ENCODE measurements around the gene ANKMY1. TPM values are rescaled to one million over a fixed set of nuclear protein-coding genes. Genes with fewer than 3 reads are reported as not detected.

The ANKMY1 gene
- polyA plus RNA-seq, 1 donor: 9.7 TPM

GRCh38 chr2:240594511-240595380, 37.0 kb upstream of the ANKMY1 start:
- no peak for DNase-seq (ENCODE audit: low read depth)

DNA sequence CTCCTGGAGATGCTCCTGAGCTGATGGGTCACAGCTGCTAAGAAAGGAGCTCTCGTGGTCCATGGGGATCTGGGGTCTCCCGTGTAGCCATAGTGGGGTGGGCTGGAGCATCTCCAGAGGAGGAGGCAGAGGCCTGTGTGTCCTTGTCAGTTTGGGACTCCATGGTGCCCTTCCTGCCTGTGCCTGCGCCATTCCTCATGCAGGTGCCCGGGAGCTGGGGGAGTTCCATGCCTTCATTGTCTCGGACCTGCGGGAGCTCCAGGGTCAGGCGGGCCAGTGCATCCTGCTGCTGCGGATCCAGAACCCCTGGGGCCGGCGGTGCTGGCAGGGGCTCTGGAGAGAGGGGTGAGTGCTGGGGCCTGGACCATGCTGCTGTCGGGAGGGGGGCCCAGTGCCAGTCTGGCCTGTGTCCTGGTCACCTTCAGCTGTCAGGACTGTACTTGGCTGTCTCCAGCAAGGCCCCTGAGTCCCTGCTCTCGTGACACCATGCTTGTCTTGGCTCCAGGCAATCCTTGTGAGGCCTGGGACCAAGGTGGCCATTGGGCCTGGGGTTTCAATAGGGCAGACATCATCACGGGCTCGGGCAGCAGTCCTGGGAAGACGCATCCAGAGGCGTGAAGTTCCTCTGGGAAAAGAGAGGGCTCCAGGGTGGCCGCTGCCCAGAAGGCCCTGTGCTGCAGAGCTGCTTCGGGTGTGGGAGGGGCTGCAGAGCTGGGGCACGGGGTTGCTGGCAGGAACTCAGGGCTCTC, 36.1 kb upstream of the ANKMY1 start:
- no peak for DNase-seq (ENCODE audit: low read depth)

GRCh38 chr2:240593026-240593702, 35.4 kb upstream of the ANKMY1 start:
- DNase-seq (ENCODE audit: low read depth): no peak

GRCh38 chr2:240591784-240592183, 34.0 kb upstream of the ANKMY1 start:
- DNase-seq (ENCODE audit: low read depth): no peak

DNA sequence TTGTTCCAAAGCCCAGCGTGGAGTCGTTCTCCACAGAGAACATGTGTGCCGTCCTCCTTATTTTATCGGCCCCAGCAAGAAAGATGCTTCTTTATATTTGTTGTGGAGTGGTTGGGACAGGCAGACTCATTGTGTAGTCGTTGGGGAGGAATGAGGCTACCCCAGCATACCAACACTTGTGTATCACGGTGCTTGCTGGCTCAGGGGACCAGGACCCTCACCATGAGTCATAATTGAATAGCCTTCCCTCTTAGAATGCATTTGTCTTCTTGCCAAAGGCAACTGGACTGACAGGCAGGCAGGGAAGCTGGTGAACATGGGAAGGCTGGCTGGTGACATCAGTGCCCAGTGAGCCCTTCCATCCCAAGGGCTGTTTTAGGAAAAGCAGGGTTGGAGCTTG, 33.4 kb upstream of the ANKMY1 start:
- no peak for DNase-seq (ENCODE audit: low read depth)

DNA sequence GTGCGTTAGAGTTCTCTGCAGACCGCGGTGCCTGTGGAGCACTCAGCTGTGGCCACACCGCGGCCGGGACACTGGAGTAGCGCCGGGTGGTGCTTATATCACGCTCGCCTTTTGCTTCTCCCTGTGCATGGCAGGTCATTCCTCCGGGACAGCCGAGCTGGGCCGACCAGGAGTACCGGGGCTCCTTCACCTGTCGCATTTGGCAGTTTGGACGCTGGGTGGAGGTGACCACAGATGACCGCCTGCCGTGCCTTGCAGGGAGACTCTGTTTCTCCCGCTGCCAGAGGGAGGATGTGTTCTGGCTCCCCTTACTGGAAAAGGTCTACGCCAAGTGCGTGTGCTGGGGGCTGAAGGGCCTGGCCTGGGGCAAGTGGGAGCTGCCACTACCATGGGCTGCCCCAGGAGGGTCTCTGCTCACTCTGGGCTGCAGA, 32.9 kb upstream of the ANKMY1 start:
- no peak for DNase-seq (ENCODE audit: low read depth)

DNA sequence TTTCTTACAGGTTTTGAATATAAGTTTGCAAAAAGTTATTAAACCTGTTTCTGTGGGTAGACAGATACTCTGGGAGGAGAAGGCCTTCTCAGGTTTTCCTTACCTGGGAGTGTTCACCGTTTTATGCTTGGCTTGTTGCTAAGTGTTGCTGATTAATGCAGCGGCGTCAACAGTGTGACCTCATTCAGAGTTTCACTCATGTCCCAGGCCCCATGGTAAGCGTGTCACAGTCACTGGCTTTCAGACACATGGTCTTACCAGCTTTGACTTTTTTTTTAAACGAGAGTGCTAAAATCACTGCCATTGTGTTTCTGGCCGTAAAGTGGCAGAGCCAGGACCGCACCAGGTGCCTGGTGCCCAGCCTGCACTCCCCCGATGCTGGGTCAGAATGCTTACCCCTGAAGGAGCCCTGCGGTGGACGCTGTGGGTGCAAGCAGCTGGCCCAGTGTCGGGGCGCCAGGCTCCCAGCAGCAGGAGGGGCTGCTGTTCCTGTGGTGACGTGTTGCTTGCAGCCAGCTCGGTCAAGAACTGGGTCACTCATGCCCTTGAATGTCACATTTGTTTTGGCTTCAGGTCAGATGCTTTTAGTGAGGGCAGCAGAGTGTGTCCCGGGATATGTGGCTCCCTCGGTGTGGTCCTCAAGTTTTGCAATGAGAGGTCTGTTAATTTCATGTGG, 32.2 kb upstream of the ANKMY1 start:
- DNase-seq (ENCODE audit: low read depth): no peak

DNA sequence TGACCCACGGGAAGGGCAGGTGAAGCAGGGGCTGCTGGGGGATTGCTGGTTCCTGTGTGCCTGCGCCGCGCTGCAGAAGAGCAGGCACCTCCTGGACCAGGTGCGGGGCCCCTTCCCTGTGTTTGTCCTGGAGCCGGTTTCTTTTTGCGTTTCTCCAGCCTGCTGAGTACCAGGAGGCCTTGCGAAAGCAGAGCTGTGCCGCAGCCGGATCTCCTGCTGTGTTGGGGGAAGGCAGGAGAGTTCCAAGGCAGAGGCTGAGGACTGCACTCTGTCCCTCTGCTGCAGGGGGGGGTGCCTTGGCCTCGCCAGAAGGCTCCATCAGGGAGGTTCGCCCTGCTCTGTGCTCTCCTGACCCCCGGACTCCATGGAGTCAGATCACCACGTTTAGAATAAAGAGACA, 31.6 kb upstream of the ANKMY1 start:
- no peak for DNase-seq (ENCODE audit: low read depth)

DNA sequence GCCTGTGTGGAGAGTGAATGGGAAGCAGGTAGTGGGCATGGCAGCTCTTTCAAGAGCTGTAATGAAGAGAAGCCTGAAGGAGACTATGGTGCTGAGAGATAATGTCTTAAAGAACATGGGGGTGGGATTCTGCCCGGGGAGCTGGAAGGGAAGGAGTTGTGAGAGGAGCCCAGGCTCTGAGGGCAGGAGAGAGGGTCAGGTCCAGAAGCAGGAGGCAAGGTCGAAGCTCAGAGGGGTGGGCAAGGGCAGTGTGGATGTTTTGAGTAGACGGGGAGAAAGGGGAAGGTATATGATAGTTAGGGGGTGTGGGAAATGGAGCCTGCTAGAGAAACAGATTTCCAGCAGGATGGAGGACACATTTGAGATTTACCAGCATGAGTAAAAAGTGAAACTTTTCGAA, 30.9 kb upstream of the ANKMY1 start:
- DNase-seq (ENCODE audit: low read depth): no peak

DNA sequence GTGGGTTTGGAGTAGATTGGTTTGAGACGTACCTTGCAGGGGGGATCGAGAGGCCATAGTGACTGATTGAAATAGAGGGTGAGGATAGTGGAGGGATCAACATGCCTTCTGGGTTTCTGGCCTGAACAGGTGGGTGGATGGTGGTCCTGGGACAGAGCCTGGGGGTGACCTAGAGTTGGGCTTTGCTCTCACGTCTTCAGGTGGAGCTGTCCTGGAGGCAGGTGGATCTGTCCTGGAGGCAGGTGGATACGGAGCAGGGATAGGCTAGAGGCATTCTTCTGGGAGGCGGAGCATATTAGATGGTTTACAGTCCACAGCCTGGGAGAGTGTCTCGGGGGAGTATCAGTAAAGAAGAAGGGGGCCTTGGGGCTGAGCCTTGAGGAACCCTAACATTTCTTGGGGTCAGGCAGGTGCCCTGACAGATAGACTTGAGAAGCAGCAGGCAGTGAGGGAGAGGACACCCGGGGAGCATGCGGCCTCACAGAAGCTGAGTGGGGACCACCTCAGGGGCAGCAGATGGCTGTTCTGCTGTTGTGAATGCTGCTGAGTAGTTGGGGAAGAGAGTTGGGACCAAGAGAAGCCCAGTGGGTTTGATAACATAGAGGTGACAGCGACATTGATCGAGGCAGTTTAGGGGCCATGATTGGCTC, 30.3 kb upstream of the ANKMY1 start:
- DNase-seq (ENCODE audit: low read depth): no peak

DNA sequence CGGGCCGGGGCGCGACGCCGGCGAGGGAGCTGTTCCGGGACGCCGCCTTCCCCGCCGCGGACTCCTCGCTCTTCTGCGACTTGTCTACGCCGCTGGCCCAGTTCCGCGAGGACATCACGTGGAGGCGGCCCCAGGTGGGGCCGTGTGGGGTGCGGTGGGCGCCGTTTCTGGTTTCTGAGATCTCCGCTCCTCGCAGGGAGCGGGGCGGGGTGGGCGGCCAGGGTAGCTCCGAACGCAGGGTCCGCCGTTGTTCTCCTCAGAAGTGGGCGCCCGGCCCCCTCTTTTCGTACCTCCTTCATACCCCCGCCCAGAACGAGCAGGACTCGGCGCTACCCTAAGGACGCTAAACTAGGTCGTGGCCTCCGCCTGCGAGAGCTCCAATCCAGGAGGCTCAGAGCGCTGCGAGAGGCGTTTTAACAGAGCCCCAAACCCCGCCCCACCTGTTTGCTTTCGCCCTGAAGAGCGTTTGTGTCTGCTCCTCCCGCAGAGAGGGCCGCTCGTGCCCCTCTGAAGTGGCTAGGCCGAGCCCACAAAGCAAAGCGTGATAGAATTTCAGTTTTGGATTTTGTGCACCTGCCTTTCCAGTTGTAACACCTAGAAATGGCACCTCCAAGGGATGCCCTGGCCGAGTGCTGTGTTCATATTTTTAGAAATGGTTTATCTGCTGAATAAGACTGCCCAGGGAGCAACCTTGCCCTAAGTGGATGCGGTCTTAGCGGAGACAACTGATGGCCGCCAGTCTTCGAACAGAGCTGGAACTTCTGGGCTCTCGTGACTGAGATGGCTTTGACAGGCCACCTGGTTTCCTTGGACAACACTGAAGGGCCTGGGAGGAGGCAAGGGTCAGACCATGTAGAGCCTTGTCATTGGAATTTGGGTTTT, 29.4 kb upstream of the ANKMY1 start:
- no peak for DNase-seq (ENCODE audit: low read depth)

DNA sequence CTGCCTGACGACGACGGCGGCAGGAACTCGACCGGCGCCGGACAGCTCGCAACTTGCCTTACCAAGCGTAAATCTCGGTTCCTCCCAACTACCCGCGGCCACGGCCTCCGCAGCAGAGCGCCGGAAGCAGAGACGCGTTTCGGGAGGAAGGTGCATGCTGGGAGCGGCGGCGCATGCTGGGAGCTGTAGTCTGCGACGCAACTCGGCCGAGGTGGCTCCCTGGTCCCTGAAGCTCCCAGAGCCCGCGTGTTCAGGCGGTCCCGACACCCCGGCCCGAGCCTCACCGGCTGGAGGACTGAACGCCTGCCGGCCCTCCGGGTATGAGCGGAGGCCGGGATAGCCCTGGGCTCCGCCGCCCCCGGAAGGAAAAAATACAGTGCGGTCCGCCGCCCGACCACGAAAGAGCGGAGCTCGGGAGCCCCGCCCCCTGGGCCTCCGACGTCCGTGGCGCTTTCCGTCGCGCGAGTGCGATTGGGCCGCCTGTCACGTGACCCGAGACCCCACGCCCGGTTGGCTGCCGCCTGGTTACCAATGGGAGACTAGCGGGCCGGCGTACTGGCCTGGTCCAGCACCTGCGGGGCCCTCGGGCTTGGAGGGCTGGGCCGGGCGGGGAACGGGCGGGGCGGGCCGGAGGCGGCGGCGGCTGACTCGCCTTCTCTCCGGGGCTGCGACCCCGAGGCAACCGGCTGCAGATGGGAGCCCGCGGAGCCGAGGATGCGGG, 28.6 kb upstream of the ANKMY1 start, which contains the start of gene CAPN10:
Gene CAPN10 (plus strand): TSS at position 537 of the 721 bp plus-strand sequence. CDS start 178 bp downstream, at position 715.
- DNase-seq (ENCODE audit: low read depth): peak; percentile 89

DNA sequence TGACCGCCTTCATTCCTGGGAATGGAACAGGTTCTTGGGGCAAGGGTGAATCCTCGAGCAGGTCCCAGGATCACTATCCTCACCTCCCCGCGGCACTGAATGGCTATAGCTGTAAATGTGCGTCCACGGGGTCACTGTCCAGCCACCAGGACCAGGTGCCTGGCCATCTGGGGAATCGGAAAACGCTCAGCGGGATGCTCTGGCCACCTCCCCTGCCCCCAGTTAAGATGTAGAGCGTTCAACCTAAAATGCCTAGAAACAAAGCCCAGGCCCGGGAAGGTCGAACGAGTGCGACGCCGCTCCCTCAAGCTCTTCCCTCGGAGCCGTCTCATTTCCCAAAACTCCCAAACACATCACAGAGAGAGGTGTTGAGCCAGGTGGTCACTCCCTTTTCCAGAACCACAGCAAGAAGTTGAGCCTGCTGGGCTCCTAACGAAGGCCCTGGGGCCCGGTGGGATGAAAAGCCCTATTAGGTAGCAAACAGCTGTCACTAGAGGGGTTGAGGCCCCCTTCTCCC, 28.0 kb upstream of the ANKMY1 start:
- DNase-seq (ENCODE audit: low read depth): no peak

GRCh38 chr2:240585101-240585500, 27.3 kb upstream of the ANKMY1 start:
- no peak for DNase-seq (ENCODE audit: low read depth)

DNA sequence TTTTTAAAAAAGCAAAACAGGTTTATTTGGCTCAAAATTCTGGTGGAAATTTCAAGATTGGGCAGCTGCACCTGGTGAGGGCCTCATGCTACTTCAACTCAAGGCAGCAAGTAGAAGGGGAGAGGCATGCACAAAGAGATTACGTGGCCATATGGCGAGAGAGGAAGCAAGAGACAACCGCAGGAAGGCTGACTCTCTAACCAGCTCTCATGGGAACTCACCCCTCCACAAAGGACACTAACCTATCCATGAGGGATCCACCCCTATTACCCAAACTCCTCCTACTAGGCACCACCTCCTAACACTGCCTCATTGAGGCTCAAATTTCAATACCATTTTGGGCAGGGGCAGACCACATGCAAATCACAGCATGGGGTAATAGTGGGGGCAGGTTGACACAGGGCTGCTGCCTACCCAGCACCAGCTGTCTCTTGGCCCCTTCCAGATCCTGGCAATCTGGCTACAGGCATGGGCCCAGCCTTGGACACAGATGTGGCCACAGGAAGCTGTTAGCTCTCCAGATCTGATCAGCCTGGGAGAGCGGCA, 26.8 kb upstream of the ANKMY1 start:
- DNase-seq (ENCODE audit: low read depth): no peak

DNA sequence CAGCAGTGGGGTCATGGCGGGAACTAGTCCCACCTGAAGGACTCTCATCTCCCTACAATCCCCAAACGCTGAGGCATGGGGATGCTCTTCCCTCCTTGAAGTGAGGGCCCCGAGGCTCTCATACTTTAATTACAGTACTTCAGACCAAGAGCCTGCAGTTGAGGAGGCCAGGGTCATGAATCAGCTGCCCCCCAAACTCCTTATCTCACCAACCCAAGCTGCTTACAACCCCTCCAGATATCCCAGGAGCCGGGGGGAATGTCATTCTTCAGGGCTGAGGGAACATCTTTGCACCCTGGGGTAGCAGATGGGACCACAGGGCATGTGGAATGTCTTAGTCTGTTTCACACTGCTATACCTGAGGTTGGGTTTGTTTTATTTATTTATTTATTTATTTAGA, 26.0 kb upstream of the ANKMY1 start:
- no peak for DNase-seq (ENCODE audit: low read depth)

- no peak for DNase-seq (ENCODE audit: low read depth)
Observed at GRCh38 chr2:240582781-240583180, 25.0 kb upstream of the ANKMY1 start.

DNA sequence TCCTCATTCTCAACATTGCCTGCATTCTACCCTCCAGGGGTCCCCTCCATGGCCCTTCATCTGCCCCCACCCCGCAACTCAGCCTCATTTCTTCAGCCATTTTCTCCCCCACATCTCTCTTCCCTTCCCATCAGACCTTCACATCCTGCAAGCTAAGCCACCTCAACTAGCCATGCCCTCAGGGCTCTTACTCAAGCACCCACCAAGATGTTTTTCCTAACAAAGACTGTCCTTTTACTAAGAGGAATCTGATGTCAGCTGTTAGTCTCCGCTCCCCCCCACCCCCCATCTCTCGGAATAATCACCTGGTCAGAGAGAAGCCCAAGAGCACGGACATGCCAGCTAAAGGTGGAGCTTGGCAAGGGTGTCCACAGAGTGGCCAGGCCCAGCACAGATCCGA, 24.0 kb upstream of the ANKMY1 start:
- no peak for DNase-seq (ENCODE audit: low read depth)
